NCI-H1105 (cell line): ENCODE results near the gene CD70.
"Not testable (repeated sequence)": the region's sequence is repeated elsewhere in the genome, so short reads cannot be mapped to it uniquely, and the experiment has no call there.

Source experiments
- DNase-seq: peaks from one replicate; lab custom pipeline; 2025; lab: John Stamatoyannopoulos, UW

Gene CD70

DNA sequence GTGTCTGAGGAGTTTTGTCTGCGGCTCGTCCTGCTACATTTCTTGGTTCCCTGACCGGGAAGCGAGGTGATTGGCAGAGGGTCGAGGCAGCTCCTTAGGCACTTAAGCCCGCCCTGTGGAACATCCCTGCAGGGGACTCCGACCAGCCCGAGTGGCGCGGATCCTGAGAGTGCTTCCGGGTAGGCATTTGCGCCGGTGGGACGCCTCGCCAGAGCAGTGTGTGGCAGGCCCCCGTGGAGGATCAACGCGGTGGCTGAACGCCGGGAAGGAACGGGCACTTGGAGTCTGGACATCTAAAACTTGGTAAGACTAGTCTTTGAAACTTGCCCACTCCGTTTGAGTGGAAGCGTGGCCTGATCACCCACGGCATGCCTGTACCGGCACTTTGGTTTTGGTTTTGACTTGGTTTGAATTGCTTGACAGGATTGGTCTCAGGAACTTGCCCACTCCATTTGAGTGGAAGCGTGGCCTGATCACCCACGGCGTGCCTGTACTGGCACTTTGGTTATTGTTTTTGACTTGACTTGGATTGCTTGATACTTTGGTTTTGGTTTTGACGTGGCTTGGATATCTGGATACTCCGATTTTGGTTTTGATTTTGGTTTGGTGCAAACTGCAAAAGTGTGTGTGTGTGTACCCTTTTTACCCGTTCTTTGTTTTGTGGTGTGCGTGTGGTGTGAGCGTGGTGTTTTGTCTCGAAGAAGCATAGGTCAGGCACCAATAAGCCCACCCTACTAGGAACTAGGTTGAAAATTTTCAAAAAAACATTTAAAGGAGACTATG is 6.7 kb upstream of the CD70 start:
- DNase-seq: not testable (repeated sequence)

DNA sequence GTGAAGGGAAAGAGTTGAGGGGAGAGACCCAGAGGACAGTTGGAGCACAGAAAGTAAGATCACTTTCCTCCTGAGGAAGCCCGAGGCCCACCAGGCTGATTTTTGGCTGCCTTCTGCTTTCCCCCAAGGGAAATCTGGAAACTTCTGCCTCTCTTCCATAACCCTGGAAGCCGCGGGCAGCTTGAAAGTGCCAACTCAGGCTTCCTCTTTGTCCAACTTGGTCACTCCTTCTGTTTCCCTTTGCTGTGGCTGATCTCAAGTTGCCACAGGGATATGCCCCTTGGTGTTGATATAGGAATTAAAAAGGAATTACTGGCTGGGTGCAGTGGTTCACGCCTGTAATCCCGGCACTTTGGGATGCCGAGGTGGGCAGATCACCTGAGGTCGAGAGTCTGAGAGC is 5.7 kb upstream of the CD70 start:
- no peak for DNase-seq

DNA sequence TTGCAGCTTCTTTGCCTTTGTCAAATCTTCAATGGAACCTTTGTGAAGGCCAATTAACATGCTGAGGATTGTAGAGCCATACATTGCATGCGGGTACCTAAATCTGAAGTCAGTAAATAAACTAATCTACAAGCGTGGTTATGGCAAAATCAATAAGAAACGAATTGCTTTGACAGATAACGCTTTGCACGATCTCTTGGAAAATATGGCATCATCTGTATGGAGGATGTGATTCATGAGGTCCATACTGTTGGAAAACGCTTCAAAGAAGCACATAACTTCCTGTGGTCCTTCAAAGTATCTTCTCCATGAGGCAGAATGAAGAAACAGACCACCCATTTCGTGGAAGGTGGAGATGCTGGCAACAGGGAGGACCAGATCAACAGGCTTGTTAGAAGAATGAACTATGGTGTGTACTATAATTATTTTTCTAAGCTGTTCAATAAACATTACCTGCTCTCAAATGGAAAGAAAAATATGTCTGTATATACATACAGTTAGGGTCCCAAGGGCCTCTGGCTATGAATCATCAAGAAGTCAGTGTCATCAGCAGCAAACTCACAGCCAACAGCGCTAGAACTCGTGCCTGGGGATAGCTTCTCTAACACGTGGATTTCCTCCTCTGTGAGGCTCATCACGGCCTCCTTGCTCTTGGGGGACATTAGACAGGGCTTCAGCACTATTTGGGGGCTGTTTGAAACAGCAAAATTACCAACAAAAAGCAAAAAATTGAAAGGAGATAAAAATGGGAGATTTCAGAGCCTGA is 2.9 kb upstream of the CD70 start:
- no peak for DNase-seq

DNA sequence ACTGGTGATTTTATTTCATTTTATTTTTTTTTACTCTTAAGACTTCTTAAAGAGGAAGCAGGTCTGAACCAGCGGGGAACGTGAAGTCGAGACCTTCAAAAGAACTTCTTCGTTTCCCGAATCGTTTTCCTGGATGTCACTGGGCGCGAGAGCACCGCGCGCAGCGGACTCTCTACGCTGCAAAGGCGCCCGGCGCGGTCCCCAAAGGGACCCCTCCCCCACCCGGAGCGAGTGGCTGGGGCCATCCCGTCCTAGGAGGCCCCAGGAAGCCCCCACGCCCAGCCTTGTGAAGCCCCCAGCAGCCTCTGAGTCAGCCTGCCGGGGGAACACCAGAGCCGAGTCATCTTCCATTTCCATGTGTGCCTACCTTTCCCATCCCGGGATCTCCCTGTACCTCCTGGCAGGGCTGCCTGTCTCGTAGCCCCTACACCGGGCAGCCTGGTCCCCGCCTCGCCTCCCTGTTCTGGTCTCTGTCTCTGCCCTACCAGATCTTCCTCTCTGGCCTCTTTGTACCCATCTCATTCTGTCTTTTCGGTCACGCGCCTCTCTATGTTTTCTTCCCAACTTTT is 608 bp downstream of the CD70 start:
- DNase-seq: no peak

DNA sequence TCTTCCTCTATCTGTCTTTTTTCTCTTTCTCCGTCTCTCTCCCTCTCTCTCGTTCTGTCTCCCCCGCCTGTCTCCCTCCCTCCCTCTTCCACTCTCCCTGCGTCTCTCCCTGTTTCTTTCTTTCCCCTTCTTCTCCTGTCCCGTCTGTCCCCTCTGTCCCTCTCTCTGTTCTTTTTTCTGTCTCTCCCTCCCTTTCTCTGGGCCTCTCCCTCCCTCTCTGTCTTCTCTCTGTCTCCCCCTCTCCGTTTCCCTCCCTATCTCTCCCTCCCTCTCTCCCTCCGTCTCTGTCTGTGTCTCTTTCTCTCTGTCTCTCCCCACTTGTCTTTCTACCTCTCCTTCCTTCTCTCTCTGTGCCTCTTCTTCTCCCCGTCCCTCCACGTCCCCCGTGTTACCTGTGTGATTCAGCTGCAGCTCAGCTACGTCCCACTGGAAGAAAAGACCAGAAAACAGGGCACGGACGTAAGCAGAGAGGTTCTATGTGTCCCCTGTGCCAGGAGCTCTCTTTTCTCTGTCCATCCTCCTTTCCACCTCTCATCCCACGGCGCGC is 1.2 kb downstream of the CD70 start:
- no peak for DNase-seq

DNA sequence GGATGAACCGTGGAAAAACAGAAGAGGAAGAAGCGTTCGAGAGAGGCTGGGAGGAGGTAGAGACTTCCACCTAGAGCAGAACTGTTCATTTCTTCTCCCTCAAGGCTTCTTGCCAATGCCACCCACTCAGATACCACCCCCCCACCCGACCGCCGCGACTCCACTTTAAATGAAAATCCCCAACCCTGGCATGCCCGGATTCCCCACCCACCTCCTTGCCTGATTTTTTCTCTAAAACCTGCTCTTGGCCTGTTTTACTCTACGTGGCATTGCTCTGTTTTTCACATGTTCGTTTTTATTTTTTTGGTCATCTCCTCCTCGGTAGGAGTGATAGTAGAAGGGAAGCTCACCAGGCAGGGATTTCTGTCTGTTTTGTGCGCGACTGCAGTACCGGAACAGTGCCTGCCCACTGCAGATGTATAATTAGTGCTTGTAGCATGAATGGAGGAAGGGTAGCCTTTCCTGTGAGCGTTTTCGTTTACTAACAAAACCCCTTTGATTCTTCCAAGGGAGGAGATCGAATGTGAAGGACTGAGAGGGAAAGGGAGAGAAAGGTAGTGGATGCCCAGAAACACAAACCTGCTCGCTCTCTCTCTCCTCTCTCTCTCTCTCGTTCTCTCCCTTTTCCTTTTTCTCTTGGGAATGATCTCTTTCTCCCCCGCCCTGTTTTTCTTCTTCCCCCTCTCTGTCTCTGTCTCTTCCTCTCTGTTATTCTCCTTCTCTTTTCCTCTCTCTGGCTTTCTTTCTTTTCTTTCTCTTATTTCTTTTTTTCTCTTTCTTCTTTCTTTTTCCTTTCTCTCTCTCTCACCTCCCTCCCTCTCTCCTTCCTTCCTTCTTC is 2.2 kb downstream of the CD70 start:
- DNase-seq: no peak

DNA sequence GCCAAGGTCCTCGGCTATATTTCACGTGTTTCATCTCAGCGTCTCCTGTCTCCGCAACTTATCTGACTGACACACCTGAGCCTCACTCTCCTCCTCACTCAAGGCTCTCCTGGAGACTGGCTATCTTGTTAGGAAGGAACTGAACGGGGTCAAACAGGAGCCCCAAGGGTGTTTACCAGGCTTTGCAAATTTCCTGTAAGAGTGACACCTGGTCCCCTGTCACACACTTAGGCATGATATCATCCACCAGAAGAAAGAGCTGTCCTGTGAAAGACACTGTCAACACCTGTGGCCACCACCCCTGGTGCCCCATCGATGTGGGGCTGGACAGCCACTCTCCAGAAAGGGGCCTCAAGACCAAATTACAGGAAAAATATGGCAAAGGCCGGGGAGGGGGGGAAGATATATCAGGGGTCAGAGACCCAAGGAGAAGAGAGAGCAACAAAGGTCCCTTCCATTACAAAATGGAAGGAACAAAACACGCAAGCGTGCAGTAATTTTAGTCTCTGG is 2.9 kb downstream of the CD70 start:
- no peak for DNase-seq

DNA sequence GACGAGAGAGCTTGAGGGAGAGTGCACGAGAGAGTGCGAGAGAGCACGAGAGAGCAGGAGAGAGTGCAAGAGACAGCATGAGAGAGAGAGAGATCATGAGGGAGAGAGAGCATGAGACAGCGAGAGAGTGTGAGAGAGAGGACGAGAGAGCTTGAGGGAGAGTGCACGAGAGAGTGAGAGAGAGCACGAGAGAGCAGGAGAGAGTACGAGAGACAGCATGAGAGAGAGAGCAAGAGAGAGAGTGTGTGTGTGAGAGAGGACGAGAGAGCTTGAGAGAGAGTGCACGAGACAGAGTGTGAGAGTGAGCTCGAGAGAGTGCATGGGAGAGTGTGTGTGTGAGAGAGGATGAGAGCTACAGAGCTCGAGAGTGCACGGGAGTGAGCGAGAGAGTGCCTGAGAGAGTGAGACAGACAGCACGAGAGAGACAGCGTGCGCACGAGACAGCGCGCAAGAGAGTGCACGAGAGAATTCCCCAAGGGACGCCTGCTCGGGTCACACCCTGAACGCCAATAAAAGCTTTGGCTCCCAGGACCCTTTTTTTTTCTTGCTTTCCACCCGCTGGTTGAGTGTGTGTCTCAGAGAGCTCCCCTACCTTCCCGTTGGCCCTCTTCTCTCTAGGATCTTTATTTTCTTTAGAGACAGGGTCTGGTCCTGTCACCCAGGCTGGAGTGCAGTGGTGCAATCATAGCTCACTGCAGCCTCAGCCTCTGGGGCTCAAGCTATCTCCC is 3.7 kb downstream of the CD70 start:
- no peak for DNase-seq

DNA sequence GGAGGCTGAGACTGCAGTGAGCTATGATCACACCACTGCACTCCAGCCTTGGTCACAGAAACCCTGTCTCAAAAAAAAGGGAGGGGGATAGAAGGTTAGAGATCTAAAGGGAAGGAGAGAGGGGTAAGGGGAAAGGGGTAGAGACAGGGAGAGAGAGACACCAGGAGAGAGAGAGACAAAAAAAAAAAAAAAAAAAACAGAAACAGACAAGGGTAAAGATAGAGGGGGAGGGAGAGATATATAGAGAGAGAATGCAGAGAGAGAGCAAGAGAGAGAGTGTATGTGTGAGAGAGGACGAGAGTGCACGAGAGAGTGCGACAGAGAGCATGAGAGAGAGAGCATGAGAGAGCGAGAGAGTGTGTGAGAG is 4.2 kb downstream of the CD70 start:
- no peak for DNase-seq

DNA sequence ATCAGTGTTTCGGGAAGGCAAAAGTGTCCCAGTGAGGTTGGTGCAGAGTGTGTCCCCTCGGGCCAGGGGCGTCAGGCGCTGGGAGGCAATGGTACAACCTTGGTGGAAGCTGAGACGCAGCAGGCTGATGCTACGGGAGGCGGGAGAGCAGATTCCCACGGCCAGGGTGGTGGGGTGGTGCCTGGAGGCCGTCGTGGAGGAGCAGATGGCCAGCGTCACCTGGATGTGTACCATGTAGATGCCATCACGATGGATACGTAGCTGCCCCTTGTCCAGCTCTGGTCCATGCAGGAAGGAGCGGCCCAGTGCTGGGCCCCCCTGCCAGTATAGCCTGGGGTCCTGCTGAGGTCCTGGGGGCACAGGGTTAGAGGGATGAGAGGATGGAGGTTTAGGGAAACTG is 4.9 kb downstream of the CD70 start:
- DNase-seq: no peak

DNA sequence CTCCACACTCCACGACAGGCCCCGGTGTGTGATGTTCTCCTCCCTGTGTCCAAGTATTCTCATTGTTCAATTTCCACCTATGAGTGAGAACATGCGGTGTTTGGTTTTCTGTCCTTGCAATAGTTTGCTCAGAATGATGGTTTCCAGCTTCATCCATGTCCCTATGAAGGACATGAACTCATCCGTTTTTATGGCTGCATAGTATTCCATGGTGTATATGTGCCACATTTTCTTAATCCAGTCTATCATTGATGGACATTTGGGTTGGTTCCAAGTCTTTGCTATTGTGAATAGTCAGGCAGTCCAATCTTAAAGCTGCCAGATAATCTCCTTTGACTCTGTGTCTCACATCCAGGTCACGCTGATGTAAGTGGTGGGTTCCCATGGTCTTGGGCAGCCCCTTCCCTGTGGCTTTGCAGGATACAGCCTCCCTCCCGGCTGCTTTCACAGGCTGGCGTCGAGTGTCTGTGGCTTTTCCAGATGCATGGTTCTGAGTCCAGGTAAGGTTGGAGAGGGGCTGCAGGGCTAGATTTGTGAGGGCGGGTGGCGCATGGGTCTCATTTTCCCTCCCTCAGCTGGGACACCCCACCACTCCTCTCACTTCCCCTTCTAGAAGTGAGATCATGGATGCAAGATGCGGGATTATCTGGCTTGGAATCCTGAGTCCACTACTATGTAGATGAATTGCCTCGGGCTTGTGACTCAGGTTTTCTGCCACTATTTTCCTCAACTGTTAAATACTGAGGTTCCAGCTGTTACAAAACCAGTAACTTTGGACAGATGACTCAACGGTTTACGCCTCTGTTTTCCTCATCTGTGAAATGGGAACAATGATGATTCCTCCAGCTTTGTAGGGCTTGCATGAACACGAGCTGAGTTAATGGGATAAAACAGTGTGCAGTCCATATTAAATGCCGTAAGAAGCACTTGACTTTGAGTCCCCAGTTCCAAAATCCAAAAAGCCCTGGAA is 8.2 kb downstream of the CD70 start:
- not testable (repeated sequence) for DNase-seq

DNA sequence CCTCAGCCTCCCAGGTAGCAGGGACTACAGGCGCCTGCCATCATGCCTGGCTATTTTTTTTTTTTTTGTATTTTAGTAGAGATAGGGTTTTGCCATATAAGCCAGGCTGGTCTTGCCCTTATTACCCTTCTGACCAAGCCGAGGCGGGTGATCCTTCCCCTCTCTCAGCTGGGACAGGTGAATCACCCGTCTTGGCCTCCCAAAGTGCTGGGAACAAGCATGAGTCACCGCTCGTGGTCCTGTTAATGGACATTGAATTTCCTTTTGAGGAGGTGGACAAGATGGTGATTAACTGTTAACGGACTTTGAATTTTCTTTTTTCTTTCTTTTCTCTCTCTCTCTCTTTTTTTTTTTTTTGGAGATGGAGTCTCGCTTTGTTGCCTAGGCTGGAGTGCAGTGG is 10.6 kb downstream of the CD70 start:
- DNase-seq: no peak

DNA sequence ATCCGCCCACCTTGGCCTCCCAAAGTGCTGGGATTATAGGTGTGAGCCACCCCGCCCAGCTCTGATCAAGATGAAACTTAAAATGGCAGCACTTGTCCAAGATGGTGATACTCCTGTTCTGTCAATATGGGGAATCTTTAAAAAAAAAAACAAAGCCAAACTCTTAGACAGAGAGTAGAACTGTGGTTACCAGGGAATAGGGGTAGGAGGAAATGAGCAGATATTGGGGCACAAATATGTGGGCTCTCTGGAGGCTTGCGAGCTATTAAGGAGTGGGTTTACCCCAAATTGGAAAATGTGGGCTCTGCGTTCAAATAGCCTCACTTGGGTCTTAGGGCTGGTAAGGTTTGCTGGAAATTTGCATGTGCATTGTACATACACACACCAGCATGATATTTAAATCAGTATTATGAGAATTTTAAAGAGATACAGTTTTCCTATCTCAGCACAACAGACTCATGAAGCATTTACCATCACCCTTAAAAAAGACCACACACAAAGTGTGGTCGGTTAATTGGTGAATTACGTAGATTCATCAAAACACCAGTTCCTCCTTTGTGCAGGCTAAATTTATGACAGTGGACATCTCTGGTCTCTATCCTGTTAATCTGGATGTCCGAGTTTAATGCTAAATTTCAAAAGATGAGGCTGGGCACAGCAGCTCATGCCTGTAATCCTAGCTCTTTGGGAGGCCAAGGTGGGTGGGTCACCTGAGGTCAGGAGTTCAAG is 11.3 kb downstream of the CD70 start:
- DNase-seq: no peak

DNA sequence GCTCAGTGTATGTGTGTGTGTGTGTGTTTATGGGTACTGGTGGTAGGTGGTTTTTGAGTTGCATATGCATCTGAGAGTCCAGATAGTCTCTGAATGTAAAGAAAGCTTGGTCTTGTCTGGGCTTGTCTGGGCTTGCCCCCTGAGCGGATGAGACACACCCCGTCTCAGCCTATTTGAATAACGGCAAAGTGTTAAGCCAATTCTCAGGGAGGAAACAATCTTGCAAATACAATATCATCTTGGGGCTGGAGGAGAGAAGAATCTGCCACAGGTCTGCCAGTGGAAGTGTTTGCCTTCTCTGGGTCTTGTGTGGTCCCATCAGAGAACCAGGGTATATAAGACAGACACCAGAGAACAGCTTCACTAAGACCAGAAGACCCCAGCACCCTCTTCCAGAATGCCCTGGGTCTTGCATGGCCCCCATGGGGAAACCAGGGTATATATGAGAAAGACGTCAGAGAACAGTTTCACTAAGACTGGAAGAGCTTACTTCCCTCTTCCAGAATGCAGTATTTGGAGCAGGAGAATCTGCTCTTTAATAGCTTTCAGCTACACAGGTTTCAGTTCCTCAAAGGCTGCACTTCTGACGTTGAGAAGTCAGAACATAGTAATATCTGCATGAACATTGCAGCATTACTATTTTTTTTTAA is 13.3 kb downstream of the CD70 start:
- DNase-seq: no peak

DNA sequence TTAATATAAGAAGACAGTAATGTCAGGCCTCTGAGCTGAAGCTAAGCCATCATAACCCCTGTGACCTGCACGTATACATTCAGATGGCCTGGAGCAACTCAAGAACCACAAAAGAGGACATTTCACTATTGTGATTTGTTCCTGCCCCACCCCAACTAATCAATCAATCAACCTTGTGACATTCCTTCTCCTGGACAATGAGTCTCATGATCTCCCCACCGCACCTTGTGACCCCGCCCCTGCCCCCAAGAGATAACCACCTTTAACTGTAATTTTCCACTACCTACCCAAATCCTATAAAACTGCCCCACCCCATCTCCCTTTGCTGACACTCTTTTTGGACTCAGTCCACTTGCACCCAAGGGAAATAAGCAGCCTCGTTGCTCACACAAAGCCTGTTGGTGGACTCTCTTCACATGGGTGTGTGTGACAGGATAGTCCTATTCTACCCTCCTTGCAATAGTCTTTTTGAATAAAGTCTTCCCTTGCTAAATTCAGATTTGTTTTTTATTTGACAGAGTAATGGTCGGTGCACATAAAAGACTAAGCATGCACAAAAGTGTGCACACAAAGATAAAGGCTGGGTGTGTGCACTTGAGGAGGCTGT is 14.0 kb downstream of the CD70 start:
- DNase-seq: no peak

DNA sequence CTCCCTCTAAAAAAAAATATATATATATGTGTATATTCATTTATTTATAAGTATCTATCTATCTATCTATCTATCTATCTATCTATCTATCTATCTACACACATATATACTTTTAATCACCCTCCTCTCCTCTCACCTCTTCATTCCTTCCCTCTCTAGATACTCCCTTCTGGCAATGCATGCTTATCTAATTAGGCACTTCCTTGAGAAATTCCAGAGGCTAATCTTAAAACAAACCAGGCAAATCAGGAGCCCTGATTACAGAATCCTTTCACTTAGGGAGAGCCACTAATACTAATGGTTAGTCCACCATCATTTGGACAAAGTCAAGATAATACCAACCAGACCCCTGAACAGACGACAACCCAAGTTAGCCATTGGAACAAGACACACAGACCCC is 17.6 kb downstream of the CD70 start:
- no peak for DNase-seq

DNA sequence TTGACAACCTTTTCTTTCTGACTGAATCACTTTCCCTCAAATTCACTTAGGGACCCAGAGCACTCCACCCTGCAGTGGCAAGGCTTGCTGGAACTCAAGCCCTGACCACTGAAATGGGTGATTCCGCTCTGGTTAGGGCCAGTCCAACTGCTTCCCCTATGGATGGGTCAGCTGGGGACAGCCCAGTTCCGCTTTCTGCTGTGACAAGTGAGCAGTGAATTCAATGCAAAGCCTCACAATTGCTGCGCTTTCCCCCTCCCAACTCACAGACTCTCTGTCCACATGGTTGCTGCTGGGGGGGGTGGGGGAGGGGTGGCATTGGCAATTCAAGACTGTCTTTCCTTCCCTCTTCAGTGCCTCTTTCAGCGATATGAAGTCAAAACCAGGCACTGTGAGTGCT is 18.7 kb downstream of the CD70 start:
- DNase-seq: no peak

DNA sequence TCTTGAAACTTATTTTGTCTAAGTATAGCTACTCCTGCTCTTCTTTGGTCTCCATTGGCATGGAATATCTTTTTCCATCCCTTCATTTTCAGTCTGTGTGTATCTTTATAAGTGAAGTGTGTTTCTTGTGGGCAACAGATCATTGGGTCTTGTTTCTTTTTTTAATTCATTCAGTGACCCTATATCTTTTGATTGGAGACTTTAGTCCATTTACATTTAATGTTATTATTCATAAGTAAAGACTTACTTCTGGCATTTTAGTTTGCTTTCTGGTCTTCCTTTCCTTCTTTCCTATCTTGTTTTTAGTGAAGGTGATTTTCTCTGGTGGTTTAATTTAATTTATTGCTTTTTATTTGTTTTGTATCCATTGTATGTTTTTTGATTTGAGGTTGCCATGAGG is 19.8 kb downstream of the CD70 start:
- DNase-seq: no peak
